SK-N-DZ (cell line): ENCODE results near the gene CRYBG3.
"Not testable (repeated sequence)": the region's sequence is repeated elsewhere in the genome, so short reads cannot be mapped to it uniquely, and the experiment has no call there.

Source experiments
- DNase-seq: peaks from one replicate; pipeline ENCODE4 v3.0.0-alpha.2; 2015; ENCODE audit warnings: low spot score

Gene CRYBG3

DNA sequence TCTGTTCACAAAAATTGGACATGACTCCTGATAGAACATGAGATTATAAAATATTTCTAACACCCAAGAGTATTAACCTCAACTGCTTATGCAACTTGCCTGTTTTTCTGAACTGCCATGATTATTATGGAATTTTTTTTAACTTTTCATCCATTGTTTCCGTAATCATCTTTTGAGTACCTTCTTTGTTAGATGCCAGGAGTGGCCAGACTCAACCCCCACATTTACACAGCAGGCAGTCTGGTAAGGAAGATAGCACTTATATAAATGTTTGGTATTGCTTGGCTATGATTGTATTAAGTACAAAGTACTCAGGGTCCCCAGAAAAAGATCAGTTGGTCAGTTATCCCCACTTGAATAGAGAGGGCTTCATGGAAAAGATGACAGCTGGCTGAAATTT is 74.3 kb downstream of the CRYBG3 start:
- DNase-seq = no peak

DNA sequence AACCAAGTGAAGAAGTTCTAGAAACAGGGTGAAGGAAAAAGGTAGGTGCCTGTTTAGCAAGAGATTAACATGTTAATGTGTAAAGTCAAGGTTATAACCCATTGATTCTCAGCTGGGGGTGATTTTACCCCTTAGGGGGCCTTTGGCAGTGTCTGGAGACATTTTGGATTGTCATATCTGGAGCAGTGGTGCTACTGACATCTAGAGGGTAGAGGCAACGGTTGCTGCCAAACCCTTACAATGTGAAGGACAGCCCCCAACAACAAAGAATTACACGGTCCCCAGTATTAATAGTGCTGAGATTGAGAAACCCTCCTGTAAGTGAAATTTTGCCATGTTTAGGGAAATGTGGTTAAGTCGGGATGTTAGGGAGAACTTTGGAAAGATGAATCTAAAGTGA is 74.7 kb downstream of the CRYBG3 start:
- DNase-seq = no peak

DNA sequence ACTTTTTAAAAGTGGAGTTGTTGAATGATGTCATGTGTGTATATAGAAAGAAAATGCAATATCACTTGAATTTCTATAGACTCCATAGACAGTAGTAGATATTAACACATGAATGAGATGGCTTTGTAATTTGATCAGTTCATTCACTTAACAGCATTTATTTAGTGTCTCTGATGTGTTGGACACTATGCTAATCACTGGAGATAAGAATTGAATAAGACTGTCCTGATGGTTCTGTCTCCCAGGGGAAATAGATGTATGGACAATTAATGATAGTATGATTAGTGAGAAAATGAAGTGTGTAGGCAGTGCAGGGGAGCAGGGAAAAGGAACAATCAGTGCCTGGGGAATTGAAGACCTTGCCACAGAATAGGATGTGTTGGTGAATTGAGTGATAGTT is 77.5 kb downstream of the CRYBG3 start:
- no peak for DNase-seq

DNA sequence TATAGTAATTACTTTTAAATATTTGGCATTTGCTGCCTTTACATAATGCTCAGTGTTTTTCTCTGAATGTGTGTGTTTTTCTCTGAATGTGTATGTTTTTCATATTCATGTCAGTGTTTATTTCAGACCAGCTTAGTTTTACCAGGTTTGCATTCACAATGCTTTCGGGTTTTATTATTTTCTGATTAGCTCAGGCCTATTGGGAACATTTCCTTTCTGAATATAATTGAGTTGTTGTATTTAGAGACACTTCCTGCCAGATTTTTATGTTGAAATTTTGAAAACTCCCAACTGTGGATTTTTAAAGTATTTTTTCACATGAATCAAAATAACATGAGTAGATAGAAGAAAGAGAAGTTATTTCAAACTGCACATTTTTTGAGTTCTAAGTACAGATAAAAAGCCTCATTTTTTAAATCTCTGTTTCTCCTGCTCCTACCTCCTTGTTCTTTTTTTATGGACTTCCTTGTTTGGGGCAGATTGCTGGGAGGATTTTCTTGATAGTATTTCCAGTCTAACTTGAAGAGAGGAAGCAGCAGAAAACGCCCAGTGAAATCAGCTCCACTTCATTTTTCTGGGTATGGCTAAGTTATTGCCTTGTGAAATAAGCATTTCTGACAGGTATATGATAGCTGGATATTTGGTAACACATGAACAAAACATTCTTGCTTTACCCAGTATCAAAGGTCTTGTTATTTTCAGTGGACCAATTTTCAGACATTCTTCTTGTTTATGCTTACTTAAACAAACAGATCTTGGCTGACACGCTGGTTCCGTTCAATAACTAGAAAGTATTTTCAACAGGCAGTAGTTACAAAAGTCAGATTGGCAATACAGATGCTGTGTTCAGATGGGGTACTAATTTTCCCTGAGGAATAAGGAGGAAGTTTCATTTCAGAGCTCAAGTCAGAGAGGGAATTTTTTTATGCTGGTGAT is 79.8 kb downstream of the CRYBG3 start:
- no peak for DNase-seq

DNA sequence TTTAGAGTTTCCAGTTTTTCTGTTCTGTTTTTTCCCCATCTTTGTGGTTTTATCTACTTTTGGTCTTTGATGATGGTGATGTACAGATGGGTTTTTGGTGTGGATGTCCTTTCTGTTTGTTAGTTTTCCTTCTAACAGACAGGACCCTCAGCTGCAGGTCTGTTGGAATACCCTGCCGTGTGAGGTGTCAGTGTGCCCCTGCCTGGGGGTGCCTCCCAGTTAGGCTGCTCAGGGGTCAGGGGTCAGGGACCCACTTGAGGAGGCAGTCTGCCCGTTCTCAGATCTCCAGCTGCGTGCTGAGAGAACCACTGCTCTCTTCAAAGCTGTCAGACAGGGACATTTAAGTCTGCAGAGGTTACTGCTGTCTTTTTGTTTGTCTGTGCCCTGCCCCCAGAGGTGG is 88.0 kb downstream of the CRYBG3 start:
- DNase-seq = not testable (repeated sequence)

DNA sequence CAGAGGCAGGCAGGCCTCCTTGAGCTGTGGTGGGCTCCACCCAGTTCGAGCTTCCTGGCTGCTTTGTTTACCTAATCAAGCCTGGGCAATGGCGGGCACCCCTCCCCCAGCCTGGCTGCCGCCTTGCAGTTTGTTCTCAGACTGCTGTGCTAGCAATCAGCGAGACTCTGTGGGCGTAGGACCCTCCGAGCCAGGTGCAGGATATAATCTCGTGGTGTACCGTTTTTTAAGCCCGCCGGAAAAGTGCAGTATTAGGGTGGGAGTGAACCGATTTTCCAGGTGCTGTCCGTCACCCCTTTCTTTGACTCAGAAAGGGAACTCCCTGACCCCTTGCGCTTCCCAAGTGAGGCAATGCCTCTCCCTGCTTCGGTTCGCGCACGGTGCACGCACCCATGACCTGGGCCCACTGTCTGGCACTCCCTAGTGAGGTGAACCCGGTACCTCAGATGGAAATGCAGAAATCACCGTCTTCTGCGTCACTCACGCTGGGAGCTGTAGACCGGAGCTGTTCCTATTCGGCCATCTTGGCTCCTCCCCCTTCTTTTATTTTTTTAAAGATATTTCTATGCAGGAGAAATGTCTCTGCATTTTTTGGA is 88.5 kb downstream of the CRYBG3 start:
- not testable (repeated sequence) for DNase-seq

DNA sequence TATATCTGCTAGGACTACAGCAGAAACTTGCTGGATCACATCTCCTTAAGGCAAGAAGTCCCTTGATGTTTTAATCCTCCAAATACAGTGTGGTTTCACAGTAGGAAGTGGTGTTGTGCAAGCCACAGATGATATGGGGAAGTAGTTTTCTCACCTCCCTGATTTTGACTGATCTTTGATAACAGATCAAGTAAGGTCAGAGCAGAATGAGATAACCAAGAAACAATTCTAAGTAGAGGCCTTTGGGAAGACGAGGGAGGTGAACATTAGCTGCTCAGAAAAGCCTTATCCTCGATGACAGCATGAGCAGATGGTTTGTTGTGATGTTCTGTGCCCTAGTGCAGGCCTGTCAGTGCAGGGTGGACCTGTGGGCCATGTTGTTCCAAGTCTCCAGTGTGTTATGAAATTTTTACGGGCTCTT is 89.1 kb downstream of the CRYBG3 start:
- DNase-seq = peak; percentile 63

DNA sequence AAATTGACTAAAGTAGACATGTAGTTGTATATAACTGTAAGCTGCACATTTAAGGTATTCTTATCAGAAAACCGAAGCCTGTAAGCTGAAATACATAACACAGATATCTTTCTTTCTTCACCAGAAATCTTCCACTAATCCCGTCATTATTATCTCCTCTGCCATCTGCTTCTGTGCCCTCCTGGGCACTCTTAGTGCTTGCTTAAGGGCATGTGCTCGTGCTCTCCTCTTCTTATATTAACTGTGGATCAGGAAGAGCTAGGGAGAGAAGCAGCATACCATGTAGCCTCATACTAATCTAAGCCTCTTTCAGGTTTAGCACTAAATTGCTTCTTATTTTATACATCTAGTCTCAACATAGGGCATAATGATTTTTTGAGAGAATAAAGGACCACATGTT is 89.6 kb downstream of the CRYBG3 start:
- DNase-seq = peak; percentile 76

DNA sequence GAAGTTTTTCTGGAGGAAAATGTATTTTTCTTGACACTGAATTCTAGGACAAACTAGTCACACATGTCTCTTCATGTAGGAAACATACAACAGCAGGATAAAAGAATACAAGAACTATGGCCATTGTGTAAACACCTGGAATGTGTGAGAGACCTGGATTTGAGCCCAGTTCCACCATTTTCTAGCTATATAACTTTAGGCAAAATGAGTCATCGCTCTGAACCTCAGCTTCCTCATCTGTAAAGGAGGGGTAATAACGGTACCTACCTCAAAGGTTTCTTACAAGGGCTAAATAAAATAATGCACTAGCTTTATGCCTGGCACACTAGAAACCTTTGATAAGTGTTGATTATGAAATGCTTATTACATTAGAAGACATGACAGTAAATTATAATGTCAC is 92.6 kb downstream of the CRYBG3 start:
- DNase-seq = no peak

DNA sequence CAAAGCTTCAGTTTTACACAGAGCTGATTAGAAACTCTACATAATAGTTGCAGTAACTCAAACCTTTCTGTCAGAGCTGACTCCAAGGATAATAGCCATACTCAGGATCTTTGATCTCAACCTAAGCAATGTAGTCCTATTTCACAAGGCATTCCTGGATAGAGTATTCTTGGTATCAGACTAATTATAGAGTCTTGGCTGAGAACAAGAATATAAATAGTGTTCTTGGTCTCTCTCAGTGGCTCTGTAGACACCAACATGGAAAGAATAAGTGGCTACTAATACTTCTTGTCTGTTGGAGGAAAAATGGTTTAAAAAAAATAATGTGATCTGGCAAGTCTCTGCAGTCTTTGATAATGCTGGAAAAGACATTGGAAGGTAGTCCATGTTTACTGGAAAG is 94.8 kb downstream of the CRYBG3 start:
- no peak for DNase-seq

DNA sequence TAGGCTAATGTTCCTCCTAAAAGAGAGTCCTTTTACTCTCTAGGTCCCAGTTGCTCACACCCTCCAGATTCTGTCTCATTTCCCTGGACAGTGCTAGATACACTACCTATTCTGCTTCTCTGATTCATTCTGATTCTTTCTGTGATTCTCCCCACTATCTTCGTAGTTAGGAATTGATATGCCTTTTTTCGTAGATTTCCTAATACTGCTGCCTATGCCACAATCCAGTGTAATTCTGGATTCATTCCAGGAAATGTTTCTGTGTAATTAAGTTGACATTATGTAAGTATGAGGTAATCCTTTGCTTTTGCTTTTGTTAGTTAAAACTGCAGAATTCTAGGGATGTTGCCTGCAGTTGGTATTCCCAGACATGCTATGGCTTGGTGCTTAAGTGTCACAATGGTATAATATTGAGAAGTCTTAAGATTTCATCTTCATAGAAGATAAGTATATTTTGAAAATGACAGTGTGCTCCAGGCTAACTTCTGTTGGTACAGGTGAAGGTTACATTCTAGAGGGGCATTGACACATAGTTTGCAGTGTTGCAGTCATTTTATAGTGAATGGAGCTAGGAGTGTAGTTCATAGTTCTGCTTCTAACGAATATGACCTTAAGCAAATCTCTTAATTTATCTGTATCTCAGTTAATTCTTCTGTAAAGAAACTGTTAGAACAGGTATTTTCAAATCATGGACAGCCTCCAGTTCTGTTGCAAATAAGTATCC is 96.2 kb downstream of the CRYBG3 start:
- no peak for DNase-seq

DNA sequence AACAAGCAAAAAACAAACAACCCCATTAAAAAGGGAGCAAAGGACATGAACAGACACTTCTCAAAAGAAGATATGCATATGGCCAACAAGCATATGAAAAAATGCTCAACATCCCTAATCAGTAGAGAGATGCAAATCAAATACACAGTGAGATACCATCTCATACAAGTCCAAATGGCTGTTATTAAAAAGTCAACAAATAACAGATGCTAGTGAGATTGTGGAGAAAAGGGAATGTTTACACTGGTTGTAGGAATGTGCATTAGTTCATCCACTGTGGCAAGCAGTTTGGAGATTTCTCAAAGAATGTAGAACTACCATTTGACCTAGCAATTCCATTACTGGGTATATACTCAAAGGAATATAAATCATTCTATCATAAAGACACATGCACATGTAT is 105.9 kb downstream of the CRYBG3 start:
- no peak for DNase-seq

DNA sequence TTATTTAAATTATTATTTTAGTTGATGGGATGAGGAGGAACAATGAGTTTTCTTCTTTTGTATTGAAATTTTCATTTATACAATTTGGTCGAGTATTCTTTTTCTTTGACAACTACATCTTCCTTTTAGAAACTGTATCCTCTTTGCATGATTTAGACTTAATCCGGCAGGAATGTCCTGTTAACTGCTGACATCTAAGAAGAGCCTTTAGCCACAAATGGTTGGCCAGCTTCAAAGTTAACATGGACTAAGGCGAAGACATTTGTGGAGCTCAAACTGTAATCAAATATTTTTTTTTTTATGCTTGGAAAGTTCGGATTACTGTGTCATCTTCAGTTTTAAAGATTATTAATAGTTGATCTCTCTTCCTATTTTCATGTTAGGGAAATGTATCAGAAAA is 107.2 kb downstream of the CRYBG3 start:
- DNase-seq = no peak

DNA sequence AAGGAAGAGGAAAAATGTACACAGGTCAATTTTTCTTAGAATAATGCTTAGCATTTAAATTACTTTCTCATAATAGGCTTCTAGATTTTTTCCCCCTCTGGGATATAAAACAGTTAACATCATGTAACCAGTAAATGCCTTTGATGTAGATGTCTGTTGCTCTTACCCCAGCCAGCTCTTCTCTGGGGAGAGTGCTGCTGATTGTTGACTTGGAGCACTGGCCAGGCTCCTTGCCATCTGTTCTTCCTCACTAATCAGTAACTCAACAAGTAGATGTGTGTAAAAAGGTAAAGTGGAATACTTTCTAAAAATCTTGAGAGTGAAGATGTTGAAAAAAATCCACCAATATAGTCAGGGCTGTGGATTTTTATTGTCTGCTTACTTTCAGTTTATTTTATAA is 108.2 kb downstream of the CRYBG3 start:
- DNase-seq = no peak

DNA sequence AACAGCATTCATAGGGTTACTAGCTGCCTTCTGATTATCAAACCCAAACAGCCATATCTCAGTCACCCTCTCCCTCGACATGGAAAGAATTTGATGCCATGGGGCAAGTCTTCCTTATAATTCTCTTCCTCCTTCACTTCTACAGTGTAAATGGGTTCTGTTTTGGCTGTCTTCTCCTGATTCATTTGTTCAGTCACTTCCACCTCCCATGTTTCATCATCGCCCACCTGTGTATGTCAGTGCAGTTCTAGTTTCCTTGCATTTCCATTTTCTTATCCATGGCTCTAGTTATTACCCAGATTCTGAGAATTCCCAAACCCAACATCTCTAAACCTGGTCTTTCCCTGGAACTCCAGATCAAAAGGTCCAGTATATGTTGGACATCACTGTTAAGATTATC is 109.4 kb downstream of the CRYBG3 start:
- no peak for DNase-seq

DNA sequence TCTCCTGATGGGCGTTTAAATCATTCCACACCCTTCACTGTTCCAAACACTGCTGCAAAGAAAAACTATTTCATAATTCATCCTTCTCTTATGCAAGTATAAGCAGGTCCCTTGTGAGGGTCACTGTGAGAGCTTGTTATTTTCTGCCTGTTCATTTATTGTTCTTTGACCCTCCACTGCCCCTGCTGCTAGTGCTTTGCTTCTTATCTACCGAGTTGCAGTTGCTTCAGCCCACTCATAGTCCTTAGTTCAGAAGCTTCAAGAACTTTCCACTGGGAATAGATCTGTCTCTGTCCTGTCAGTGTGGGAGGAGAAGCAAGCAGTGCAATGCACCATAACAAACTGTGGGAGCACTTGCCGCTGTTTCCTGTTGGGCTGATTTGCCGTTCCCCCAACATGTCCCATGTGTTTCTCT is 110.6 kb downstream of the CRYBG3 start:
- DNase-seq = no peak

DNA sequence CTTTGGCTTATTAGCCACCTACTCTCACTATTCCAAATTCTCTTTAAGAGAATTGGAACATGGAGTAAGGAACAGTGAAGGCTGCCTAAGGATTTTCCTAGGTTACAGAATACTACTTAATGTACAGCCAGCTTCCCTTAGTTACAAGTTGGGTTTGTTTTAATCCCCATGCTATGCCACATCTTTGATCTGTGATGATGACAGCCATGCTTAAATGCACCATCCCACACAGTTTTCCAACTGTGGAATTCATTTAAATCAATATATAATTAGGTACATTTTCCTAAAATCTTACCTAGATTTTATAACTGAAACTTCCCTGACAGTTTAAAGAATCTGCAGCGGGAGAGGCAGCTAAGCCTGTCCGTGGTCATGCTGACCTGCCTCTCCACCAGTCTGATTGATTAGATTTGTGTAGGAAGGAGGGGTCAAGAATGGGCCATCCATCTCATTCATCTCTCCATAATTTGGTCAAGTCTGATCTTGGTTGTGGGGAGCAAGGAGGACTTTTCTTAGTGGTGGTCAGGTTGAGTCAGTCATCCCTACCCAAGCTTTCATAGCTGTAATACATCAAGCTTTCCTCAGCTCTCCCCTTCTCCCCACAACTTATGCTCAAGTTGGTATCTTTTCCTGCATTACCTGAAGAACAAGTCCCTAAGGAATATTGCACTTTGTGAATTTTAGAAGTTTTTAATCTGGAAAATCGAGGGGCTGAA is 113.3 kb downstream of the CRYBG3 start:
- no peak for DNase-seq

DNA sequence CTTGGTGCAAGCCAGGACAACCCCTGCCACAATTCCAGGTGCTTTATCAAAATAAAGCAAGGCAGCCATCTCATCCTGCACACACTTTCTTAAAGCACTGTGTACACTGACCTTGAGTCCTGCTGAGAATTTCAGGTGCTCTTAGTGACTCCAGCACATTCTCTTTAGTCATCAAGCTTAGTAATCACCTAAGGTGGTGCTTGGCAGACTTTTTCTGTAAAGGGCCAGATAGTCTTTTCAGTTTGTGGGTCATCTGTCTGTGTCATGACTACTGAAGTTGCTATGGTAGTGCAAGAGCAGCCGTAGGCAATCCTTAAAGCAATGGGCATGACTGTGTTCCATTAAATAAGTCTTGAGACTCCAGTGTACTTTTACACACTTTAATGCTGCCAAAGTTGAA is 114.0 kb downstream of the CRYBG3 start:
- DNase-seq = no peak

DNA sequence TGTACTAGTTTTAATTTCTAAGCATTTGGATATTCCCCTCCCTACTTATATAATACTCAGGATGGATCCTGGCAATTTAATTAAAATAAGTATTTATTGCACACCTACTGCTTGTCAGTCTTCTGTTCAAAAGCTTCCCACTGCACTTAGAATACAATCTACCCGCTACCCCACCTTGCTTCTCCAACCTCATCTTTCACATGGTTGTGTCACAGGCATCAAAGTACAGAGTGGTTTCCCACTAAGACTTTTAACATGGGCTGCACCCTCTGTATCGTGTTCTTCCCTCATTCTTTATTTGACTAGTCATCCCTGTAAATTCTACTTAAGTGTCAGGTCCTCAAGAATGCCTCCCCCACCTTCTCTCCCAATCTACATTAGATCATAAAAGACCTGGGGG is 115.4 kb downstream of the CRYBG3 start:
- DNase-seq = no peak

DNA sequence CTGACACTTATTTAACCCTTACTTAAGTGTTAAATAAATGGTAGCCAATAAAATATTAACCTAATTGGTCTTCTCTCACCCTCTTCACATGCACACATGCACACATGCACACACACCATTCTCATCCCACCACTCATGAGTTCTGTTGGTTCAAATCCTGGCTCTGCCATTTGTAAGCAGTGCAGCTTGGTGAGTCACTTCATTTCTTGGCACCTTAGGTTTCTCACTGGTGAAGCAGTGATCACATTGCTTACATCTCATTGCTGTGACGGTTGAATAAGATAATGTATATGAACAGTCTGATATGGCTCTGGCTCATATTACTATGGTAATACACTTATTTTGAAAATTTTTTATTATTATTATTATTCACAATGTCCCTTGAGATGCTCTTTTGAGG is 116.6 kb downstream of the CRYBG3 start:
- no peak for DNase-seq

DNA sequence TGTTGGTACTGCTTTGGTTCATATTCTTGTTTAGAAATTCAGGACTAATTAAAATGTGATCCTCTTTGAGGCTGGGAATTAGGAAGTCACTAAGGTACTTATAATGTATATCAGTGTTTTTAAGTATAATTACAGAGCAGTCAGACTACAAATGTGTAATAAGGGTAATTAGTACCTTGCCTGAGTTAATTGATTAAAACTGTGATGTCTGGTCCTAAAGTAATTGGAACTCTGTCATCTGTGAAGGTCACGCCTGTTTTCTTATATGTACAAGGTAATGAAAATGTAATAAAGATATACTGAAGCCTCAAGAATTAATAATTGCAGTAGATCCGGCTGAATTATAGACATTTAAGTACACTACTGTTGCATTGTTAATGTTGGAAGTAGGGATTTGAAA is 117.6 kb downstream of the CRYBG3 start:
- no peak for DNase-seq

DNA sequence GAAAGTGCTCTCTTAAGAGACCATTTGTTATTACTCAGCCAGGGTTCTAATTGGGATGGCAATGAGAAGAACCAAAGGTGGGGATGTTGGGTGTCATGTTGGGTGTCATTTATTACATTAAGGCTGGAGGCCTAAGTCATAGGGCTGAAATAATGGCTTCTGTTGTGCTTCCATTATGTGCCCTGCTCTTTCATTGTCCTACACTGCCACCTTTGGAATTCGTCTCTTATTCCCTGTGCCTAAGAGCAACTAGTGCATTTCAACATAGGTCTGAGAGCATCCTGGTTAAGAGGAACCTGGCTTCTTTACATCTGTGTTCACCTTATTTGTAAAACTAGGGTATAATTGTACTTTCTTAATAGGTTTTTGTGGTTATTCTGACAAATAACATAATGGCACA is 118.2 kb downstream of the CRYBG3 start:
- peak; percentile 16 for DNase-seq
